HG03521 (cell line): ENCODE measurements around the gene TSKU.
"Not testable (repeated sequence)": the region's sequence is repeated elsewhere in the genome, so short reads cannot be mapped to it uniquely, and the experiment has no call there.

Experiments used
- ATAC-seq: cut with Tn5 transposase; IDR thresholded peaks from one replicate; pipeline ENCODE4 v1.9.1; 2021; ENCODE audit warnings: mild to moderate bottlenecking, moderate library complexity; ENCODE audit not compliant: unreplicated experiment

The TSKU gene

DNA sequence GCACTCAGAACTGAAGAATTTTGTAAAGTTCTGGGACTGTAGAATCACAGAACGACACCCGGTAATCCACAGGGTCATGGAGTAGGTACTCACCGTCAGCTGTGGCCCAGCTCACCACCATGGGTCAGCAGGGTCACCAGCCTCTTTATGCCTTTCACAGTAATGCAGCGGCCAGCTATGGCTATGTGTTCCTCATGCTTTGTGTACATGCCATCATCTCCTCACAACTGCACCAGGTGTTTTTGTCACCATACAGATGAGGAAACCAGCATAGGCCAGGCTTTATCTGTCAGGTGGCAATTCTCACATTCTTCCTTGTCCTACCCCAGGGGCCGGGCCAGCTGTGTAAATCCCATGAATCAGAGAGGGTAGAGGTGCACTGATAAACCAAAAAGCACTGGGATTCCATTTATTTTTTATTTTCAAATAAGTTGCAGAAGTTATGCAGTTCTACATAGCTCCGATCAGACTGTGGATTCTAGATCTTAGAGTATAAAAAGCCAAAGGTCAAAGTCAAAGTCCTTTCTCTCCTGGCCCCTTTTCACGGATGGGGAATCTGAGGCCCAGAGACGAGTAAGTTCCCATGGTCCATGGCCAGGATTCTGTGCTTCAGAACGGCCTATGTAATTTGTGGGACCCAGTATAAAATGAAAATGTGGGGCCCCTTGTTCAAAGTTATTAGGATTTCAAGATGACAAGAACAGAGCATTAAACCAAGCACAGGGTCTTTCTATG is 17.5 kb downstream of the TSKU start:
- no peak for ATAC-seq

- ATAC-seq, result no peak
These were observed 18.1 kb downstream of the TSKU start for GRCh38 chr11:76801225-76801624.

GRCh38 chr11:76801736-76802135 is 18.6 kb downstream of the TSKU start:
- no peak for ATAC-seq

DNA sequence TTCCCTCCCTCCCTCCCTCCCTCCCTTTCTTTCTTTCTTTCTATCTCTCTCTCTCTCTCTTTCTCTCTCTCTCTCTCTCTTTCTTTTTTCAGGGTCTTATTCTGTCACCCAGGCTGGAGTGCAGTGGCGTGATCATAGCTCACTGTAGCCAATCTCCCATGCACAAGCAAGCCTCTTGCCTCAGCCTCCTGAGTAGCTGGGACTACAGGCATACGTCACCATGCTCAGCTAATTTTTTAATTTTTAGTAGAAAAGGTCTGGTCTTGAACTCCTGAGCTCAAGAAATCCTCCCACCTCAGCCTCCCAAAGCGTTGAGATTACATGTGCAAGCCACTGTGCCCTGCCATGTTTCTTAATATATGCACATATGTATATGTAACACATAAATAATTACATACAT is 19.0 kb downstream of the TSKU start:
- ATAC-seq, result no peak

- no peak for ATAC-seq
These were observed 19.5 kb downstream of the TSKU start for GRCh38 chr11:76802621-76803020.

- no peak for ATAC-seq
These were observed 19.9 kb downstream of the TSKU start for GRCh38 chr11:76803023-76803422.

DNA sequence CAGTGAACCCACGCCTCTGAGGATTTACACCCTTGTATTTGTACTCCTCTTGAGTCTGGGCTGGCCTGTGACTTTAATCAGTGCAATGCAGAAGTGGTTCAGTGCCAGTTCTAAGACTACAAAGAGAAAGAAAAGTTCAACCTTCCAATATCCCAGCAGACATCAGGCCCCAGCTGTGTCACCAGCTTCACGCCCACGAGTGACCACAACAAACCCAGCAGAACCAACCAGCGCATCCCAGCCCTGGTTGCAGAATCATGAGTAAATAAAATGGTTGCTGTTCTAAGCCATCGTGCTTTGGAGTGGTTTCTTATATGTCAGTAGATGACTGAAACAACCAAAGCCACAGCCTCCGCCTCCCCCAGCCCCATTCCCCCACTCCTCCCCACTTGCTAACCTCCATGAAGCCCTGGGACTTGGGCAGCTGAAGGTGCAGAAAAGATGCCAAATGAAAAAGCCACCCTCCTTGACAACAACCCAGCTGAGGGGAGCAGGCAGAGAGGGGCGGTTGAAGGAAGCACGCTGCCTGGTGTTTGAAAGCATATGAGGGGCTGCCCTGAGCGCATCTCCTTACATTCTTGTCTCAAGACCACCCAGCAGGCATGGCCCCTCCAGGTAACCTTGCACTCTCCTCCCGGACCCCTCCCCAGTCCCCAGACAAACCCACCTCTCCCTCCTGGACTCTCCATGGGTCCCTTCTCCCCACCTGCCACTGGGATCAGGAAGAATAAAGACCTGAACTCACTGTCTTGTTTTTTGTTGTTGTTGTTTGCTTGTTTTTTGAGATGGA is 20.9 kb downstream of the TSKU start:
- no peak for ATAC-seq

- ATAC-seq, result no peak
These were observed 22.2 kb downstream of the TSKU start for GRCh38 chr11:76805206-76805913.

GRCh38 chr11:76806131-76806530 is 23.0 kb downstream of the TSKU start:
- ATAC-seq, result no peak

DNA sequence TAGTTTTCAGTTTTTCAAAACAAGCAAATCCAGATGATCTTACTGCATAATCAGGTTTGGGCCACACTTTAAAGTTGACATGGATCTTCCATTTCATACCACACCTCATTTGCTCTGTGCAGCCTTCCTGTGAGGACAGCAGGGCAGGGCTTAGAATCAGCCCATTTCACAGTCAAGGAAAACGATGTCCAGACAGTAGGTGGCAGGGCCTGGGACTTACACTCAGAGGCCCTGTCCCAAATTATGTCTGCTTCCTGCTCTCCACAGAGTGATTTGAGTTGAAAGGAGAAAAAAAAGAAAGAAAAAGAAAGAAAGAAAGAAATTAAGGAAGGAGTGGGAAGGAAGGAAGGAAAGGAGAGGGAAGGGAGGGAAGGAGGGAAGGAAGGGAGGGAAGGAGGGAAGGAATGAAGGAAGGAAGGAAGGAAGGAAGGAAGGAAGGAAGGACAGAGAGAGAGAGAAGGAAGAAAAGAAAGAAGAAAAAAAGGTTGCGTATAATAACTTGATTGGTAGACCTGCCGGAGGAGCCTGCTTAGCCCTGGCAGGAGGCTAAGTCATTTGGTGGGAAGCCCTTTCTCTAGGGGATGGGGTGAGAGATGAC is 23.6 kb downstream of the TSKU start:
- no peak for ATAC-seq

- no peak for ATAC-seq
These were observed 24.2 kb downstream of the TSKU start for GRCh38 chr11:76807206-76807875.

DNA sequence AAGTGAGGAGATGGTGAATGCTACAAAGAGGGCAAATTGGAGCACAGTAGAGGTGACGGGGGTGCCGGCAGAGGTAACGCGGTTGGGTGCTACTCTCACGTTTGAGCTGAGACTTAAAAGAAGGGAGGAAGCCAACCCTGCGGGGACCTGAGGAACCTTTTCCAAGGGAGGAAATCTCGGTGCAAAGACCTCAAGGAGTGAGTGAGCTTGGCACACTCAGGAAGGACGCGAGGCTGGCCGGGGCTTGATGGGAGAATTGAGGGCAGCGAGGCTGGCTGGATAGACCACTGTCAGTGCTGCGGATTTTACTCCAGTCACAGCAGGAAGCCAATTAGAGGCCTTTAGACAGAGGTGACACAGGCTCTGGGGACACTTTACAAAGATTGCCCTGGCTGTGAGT is 25.0 kb downstream of the TSKU start:
- no peak for ATAC-seq

DNA sequence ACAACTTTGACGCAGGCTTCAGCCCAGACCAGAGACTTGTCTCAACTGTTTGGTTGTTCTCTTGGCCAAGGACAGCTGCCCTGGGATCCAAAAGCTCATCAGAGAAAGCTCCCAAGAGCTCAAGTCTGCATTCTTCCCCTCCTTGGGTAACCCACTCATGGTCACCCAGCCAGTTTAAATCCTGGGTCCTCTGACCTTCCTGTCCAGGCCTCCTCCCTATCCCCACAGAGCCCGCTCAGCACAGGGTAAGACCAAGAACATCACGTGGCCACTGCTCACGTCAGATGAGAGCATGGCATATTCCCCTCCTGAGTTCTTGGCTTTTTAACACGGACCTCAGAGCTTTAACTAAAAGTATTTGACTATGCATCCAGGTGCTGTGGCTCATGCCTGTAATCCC is 25.8 kb downstream of the TSKU start:
- no peak for ATAC-seq

GRCh38 chr11:76810151-76810853 is 27.1 kb downstream of the TSKU start:
- no peak for ATAC-seq

DNA sequence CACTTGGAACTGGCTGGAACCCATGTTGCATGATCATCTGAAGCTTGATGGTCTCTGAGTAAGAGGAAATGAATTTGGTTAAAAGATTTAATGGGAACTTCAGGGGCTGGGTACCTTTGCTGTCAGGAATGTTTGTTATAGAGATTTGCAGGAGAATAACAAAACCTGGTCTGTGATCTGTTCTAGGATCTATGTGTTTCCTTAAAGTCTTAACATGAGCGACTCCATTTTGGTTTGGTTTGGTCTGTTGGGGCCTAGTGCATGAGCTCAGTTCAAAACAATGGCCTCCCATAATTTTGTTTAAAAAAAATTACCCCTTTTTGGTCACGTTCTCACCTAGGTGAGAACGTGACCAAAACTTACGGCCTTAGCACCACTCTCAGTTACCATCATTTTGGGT is 28.1 kb downstream of the TSKU start:
- ATAC-seq, result no peak

- ATAC-seq, result no peak
These were observed 31.3 kb downstream of the TSKU start for GRCh38 chr11:76814414-76814813.

DNA sequence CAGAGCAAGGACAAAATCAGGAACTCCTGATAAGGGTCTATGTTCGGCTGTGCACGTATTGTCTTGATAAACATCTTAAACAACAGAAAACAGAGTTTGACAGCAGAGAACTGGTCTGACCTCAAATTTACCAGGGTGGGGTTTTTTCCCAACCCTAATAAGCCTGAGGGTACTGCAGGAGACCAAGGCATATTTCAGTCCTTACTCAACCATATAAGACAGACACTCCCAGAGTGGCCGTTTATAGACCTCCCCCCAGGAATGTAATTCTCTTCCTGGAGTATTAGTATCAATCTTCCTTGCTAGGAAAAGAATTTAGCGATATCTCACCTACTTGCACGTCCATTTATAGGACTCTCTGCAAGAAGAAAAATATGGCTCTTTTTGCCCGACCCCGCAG is 32.5 kb downstream of the TSKU start:
- ATAC-seq, result not testable (repeated sequence)

- ATAC-seq, result no peak
These were observed 37.0 kb downstream of the TSKU start for GRCh38 chr11:76820184-76820566.

GRCh38 chr11:76821396-76821795 is 38.2 kb downstream of the TSKU start:
- not testable (repeated sequence) for ATAC-seq

GRCh38 chr11:76822406-76822805 is 39.2 kb downstream of the TSKU start:
- ATAC-seq, result no peak
